Stimulated activated naive CD8-positive, alpha-beta T cell treated with anti-CD3 and anti-CD28 coated beads, Interleukin-15, Interleukin-2, amounts not matched to agents 100 ng/mL and 50 ng/mL, for 24 hours (primary cell): Measurements from ENCODE around the gene OR2D2.
"Not testable (repeated sequence)": the region's sequence is repeated elsewhere in the genome, so short reads cannot be mapped to it uniquely, and the experiment has no call there.

Experiments used
- H3K27ac Mint-ChIP-seq: one replicate; pipeline ENCODE4 v1.8.0; 2021; ENCODE audit warnings: mild to moderate bottlenecking, mixed read lengths
- H3K27me3 Mint-ChIP-seq: one replicate; pipeline ENCODE4 v1.8.0; 2021; ENCODE audit warnings: mixed read lengths
- H3K36me3 Mint-ChIP-seq: one replicate; pipeline ENCODE4 v1.8.0; 2021; ENCODE audit warnings: low read depth, mixed read lengths
- H3K4me1 Mint-ChIP-seq: one replicate; pipeline ENCODE4 v1.8.0; 2021; ENCODE audit warnings: low read depth, mixed read lengths
- H3K4me3 Mint-ChIP-seq: one replicate; pipeline ENCODE4 v1.8.0; 2021; ENCODE audit warnings: mild to moderate bottlenecking, mixed read lengths
- H3K9me3 Mint-ChIP-seq: one replicate; pipeline ENCODE4 v1.8.0; 2021; ENCODE audit warnings: mixed read lengths

Gene OR2D2

DNA sequence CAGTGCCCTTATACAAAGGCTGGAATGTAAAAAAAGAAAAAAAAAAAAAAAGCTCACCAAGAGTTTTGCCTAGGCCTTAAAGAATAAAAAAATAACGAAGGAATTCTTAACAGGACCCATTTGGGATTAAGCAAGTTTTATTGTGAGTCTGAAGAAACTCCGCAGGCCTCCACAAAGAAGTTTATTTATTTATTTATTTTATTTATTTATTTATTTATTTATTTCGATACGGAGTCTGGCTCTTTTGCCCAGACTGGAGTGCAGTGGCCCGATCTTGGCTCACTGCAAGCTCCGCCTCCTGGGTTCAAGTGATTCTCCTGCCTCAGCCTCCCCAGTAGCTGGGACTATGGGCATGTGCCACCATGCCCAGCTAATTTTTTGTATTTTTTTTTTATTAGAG, 37.5 kb downstream of the OR2D2 start:
- not testable (repeated sequence) for H3K27me3 Mint-ChIP-seq, H3K27ac Mint-ChIP-seq, H3K36me3 Mint-ChIP-seq, H3K4me3 Mint-ChIP-seq, H3K4me1 Mint-ChIP-seq
- H3K9me3 Mint-ChIP-seq = peaks cover 12% of the 10 kb centered on the region

DNA sequence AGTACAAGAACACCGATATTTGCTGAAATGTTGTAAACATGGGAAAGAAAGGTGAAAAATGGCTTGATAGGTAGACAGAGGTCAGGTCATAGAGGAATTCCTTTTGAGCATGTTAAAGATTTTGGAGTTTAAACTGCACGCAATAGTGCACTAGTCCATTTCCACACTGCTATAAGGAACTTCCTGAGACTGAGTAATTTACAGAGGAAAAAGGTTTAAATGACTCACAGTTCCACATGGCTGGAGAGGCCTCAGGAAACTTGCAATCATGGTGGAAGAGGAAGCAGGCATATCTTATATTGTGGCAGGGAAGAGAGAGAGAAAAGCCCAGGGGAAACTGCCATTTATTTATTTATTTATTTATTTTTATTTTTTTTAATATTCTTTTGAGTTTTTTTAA, 41.8 kb downstream of the OR2D2 start:
- no peak overlapping the region for H3K27ac Mint-ChIP-seq

GRCh38 chr11:6845383-6845782, 46.9 kb downstream of the OR2D2 start, which contains the start of gene OR10A5:
TSS of gene OR10A5 (plus strand) at chr11:6845683. CDS start at chr11:6845683, 0 bp downstream.
- Mint-ChIP-seq H3K27me3 (peaks cover 32% of the 10 kb centered on the region), H3K9me3 (no peaks in the 10 kb centered on the region)

More for the DNA sequence above, 41.8 kb downstream of the OR2D2 start:
- Mint-ChIP-seq H3K9me3 (peaks cover 12% of the 10 kb centered on the region), H3K27me3 (peaks cover 21% of the 10 kb centered on the region), H3K4me3 (no peak overlapping the region), H3K36me3 (no peaks in the 10 kb centered on the region), H3K4me1 (no peaks in the 10 kb centered on the region)

GRCh38 chr11:6844356-6844755, 47.9 kb downstream of the OR2D2 start:
- Mint-ChIP-seq H3K9me3 (no peaks in the 10 kb centered on the region), H3K27ac (no peak overlapping the region), H3K4me3 (no peak overlapping the region), H3K4me1 (no peaks in the 10 kb centered on the region), H3K36me3 (no peaks in the 10 kb centered on the region), H3K27me3 (peaks cover 32% of the 10 kb centered on the region)

More at GRCh38 chr11:6845383-6845782, 46.9 kb downstream of the OR2D2 start, which contains the start of gene OR10A5:
- Mint-ChIP-seq H3K4me1 (no peaks in the 10 kb centered on the region), H3K27ac (no peak within 1 kb of the TSS), H3K4me3 (no peak within 1 kb of the TSS), H3K36me3 (no peaks in the 10 kb centered on the region)

- Mint-ChIP-seq H3K36me3 (no peaks in the 10 kb centered on the region), H3K4me3 (no peak overlapping the region), H3K27ac (no peak overlapping the region)
Measured at GRCh38 chr11:6843670-6844069, 48.6 kb downstream of the OR2D2 start.

DNA sequence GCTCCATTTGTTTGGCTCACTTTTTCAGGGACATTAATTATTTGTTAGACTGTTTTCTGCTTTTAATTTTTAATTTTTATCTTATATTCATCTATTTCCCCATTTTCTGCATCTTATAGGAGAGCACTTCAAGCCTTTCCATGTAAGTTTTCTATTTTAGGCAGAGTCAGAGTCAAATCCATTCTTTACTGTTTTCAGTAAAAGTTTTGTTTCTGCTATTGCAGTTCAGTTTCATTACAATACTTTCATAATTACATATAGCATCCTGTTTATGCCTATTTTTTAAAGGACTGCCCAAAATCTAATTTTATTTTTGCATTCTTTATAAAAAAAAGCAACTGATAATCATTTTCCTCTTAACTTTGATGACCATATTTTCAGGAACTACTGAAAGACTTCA, 50.6 kb downstream of the OR2D2 start:
- no peaks in the 10 kb centered on the region for H3K36me3 Mint-ChIP-seq
- peaks cover 21% of the 10 kb centered on the region for H3K27me3 Mint-ChIP-seq
- H3K4me1 Mint-ChIP-seq = no peaks in the 10 kb centered on the region
- H3K9me3 Mint-ChIP-seq = no peaks in the 10 kb centered on the region
- no peak overlapping the region for H3K27ac Mint-ChIP-seq
- no peak overlapping the region for H3K4me3 Mint-ChIP-seq

More at GRCh38 chr11:6843670-6844069, 48.6 kb downstream of the OR2D2 start:
- no peaks in the 10 kb centered on the region for H3K4me1 Mint-ChIP-seq
- peaks cover 32% of the 10 kb centered on the region for H3K27me3 Mint-ChIP-seq
- H3K9me3 Mint-ChIP-seq = no peaks in the 10 kb centered on the region
